NCI-H2196 (cell line): ENCODE data around the gene S1PR3.

Experiments used
- DNase-seq: peaks from one replicate; lab custom pipeline; 2025; ENCODE audit not compliant: unreplicated experiment; lab: John Stamatoyannopoulos, UW

S1PR3 gene

DNA sequence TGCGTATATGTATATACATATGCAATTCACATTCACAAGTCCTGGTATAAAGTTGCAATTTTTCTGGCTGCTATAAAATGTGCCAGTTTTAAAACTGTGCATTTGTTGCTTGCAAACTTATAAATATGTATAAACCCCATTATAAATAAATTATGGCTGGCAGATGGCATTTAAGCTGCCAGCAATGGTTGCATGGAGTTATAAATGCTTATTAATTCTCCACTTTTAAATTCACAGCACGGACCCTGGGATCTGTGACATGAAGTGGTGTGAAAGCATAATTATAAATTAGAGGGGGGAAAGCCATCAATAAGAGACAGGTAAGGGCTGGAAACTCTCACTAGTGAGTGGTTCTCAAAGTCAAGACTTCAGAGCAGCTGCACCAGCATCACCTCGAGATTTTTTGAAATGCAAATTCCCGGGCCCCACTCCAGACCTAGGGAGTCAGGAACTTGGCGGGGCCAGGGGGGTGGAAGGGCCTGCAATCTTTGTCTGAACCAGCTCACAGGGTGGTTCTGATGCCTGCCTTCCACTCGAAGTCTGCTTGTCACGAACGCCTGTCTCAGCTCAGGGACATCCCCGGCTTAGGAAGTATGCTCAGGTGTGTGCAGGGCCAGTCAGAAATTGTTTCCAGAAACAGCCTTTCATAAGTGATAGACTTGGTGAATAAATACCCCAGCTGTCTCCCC is 16.9 kb downstream of the S1PR3 start:
- no peak for DNase-seq

DNA sequence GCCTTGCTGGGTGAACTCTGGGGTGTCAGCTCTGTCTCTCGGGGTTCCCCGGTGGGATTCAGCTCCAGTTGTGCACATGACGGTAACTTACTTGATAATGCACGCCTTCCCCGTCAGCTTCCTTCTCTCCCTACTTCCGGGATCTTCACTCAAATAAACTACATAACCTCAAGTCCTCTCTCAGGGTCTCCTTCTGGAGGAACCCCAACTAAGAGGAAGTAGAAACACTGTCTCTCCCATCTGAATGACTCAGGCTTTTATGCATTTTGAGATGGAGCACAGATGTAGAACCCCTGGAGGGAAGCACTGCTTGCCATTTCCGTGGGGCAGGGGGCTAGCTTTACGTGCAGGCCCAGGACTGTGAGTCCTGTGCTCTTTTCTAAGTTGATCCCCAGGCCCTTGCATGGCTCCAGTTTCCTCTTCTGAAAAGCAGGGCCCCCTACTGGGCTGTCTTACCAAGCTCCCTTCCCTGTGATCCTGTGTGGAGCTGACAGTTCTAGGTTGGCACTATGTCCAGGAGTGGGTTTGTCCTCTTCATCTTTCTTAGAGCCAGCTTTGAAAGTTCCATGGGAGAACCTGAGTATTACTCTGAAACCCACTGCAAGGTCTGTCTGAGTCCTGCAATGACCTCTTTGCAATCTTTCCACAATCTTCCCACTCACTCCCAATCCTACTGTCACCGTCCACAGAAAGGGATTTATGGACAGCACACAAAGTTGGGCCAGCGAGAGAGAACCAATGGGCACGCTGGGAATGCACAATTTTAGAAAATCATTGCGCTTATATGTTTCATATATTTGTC is 17.7 kb downstream of the S1PR3 start:
- no peak for DNase-seq

GRCh38 chr9:89009546-89009840 is 18.2 kb downstream of the S1PR3 start:
- DNase-seq = no peak

DNA sequence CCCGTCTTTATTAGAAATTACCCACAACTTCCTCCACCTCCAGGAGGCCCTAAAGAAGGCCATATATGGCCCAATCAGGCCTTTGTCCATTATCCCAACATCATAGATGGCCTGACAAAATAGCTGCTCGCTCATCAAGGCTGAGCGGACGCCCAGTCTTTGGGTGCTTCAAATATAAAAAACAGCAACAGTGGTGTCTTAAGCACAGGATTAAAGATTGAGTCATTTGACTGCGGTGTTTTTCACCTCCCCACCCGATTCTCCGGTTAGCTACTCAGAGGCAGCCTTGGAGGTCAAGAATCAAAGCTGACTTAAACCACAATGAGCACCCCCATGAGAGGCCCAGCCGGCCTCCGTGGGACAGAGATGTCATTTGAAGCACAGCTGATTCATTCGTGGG is 18.8 kb downstream of the S1PR3 start:
- DNase-seq = no peak

- DNase-seq = no peak
Observed at GRCh38 chr9:89010526-89011111, 19.4 kb downstream of the S1PR3 start.

GRCh38 chr9:89011683-89012082 is 20.4 kb downstream of the S1PR3 start:
- no peak for DNase-seq

DNA sequence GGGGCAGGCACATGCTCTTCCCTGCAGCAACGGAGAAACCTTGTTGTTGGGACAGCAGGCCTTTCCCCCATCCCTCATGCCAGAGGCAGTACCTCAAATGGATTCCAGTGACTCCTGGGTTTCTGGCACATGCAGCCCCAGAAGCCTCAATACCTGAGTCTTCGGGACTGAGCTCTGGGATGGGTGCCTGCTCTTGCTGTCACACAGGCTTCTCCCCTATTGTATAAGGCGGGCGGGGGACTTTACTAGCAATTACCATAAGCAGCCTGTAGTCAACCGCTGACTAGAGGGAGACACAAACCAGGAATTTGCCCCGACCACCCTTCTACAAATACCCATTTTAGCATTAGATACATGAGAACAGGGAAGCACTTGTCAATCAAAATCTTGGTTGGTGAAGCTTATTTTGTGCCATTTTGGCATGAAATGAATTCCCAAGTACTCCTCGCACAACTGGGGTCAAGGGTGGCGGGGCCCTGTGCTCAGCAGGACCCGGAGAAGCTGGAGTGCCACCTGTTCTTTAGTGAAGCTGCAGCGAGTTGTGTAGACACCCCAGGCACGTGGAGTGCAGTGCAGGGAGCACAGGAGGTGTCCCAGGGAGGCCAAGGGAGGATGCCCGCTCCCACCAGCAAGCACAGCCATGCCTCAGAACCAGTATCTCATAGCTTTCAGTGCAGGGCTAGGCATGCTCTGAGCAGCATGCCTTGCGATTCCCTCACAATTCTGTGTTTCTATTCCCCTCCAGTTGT is 21.2 kb downstream of the S1PR3 start:
- DNase-seq = no peak

GRCh38 chr9:89013660-89014059 is 22.4 kb downstream of the S1PR3 start:
- no peak for DNase-seq

DNA sequence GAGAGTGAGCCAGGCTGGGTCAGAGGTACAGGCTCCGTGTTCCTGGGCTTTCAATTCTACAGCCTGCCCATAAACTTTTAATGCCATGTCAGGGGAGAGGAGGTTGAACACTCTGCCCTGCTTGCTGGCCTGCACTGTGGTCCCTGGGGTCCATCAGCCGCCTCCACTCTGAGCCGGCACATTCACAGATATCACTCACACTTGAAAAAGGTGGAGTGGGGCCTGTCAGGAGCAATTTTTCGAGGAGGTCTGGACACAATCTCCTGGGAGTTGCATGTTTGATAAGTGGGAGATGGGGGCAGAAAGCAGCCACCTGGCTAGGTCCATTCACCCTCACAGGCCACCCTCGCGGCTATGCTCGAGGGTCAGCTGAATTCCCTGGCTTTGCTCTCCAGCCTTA is 22.9 kb downstream of the S1PR3 start:
- no peak for DNase-seq

- no peak for DNase-seq
Observed at GRCh38 chr9:89015336-89015735, 24.1 kb downstream of the S1PR3 start.

DNA sequence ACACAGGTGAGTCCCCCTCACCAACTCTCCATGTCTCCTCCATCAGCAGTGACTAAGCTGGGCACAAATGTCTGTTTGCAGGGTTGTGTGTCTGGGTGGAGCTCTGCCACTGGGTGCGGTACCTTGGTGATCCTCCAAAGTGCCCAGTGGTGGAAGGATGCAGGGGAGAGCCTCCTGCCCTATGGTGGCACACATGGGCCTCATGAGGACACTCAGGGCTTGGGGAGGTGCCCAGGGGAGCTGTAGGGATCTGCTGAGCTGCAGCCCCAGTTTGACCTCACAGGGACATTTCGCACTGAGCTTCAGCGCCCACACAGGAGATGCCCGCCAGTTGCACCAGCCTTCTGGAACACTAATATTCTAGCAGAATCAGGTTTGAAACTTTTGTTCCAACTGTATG is 29.5 kb downstream of the S1PR3 start:
- DNase-seq = no peak

GRCh38 chr9:89021154-89021803 is 30.0 kb downstream of the S1PR3 start:
- no peak for DNase-seq

GRCh38 chr9:89022001-89022759 is 30.9 kb downstream of the S1PR3 start:
- DNase-seq = no peak

DNA sequence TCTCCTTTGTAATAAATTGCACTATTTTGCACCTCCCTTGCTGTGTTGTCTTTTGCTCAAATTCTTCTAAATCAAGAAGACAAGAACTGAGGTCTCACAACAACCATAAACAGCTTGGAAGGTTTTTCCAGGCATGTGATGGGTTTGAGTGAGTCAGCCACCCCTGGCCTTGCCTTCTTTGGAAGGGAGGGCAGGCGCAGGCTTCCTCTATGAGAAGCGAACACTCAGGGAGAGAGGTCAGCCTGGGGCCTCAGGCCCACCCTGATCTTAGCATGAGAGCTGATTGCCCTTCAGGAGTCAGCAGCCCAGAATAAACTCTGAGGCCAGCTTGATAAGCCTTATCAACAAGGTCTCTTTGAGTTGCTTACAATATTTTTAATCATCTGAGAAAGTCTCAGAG is 31.6 kb downstream of the S1PR3 start:
- no peak for DNase-seq

DNA sequence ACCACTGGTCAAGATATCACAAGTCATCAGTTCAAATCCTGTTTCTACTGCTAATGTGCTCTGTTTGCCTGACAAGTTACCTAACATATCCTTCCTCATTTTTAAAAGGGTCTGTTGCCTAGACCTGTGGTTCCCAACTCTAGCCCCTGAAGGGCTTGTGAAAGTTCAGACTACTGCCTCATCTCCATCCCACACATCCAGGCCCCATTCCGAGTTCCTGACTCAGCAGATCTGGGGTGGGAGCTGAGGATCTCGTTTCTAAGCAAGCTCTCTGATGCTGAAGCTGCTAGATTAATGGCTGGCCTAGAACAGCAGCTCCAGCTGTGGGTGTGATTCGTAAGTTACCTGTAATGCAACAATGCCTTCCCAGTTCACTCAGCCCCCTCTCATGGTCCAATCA is 32.5 kb downstream of the S1PR3 start:
- DNase-seq = no peak

GRCh38 chr9:89024727-89025126 is 33.5 kb downstream of the S1PR3 start:
- no peak for DNase-seq

DNA sequence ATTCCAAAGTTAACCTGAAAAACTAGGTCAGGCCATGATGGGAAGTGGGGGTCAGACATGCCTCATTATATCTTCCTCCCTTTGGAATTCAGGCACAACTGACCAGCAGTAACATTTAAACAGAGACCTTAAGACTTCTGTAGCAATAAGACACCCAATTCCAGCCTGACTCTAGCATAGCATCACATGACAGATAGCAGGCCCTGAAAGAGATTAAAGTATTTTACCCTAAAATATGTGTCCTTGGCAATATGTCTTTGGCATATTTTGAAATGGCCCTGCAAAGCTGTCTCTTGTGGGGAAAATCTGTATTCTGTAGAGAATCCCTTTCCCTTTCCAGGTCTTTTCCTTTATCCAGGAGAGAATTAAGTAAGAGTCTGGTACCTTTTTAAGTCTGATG is 34.3 kb downstream of the S1PR3 start:
- no peak for DNase-seq

DNA sequence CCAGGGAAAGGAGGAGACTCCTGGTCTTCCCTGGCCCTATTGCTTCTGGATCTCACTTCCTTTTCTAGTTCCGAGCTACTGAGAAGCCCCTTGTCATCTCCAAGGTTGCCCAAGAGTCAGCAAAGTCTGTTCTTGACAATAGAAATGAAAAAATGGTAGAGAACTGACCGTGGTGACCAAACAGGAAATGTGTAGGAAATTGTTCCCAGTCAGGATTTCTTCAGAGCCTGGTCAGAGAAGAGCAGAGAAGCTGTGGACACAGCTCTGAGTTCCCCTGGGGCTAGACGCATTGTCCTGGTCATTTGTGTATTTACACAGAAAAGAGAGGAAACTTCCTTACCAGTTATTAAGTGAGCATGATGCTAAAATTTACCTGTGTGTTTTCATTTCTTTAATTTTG is 35.6 kb downstream of the S1PR3 start:
- DNase-seq = no peak

GRCh38 chr9:89029788-89030187 is 38.5 kb downstream of the S1PR3 start:
- no peak for DNase-seq

DNA sequence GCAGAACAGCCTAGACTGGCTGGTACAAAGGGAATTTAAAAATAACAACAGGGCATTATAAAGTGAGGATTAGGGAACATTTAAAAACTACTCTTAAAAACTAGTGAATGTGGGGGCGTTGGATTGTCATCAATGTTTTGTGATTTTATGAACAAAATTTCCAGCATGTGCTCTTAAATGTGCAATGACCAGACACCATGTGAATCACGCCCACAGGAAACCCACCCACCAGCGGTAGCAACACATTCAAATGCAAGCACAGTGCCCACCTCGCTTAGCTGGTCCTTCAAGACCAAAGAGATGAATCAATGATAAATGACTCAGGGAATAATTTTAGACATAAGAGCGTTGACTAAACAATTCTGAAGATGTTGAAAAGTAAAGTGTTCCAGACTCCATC is 40.9 kb downstream of the S1PR3 start:
- DNase-seq = no peak

DNA sequence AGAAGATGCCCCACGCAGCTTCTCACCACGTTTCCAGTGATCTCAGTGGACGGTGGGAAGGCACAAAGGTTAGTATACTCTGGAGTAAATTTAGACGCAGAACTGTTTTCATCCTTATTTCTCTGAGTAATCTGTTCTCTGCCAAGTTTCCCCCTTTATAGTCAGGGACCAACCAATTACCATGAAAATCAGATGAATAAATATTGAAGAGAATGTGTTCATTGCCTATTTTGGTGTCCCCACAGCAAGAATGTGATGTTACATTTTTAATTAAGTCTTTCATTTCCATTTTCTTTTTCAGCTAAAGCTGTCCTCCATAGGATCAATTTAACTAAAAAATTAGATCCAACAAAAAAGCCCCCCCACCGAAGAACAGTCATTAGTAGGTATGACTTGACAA is 41.4 kb downstream of the S1PR3 start:
- no peak for DNase-seq
